Endothelial cell of umbilical vein (primary cell): Measurements from ENCODE around the gene EFNA5. TPM values are rescaled to one million over a fixed set of nuclear protein-coding genes. Genes with fewer than 3 reads are reported as not detected.

ENCODE experiments used
- BruUV-seq: library from RNA; stranded (reverse); fragments of 400-500 nt; replicated peaks from 2 replicates; lab custom pipeline; 2021; lab: Mats Ljungman, UMichigan
- CTCF ChIA-PET: fragments of 300-600, 350-600 bp; sonication (Branson Sonifier 250); formaldehyde crosslinking; loops from one replicate; lab custom pipeline; 2021; ENCODE audit warnings: antibody characterized with exemption, inconsistent platforms; lab: Charles Lee
- POLR2A ChIA-PET: fragments of 300-600, 350-600 bp; sonication (Branson Sonifier 250); formaldehyde crosslinking; loops from one replicate; lab custom pipeline; 2021; ENCODE audit warnings: antibody characterized with exemption, inconsistent platforms; lab: Charles Lee
- DNase-seq: peaks from one replicate; pipeline ENCODE4 v3.0.0-alpha.2; 2011; ENCODE audit warnings: low read depth, low spot score
- FAIRE-seq: peaks from 2 replicates; lab custom pipeline; 2011; peaks lifted over from hg19 to GRCh38; lab: Jason Lieb, UNC
- H2AFZ ChIP-seq: 2 replicates; pipeline ENCODE4 v1.6.0; 2012; ENCODE audit warnings: low read depth, low read length, control low read depth, inconsistent platforms
- H3K27ac ChIP-seq: 2 replicates; pipeline ENCODE4 v1.5.1; 2011; ENCODE audit warnings: low read depth, mild to moderate bottlenecking, control low read depth, low read length, moderate library complexity; ENCODE audit not compliant: insufficient read depth
- H3K27me3 ChIP-seq, 2 experiments: 2 replicates each; pipeline versions ENCODE4 v1.6.0 to v1.6.1; 2011; ENCODE audit warnings: low read length in 2 of 2, mixed read lengths in 1 of 2; ENCODE audit not compliant: control insufficient read depth in 2 of 2, insufficient read depth in 2 of 2
- H3K36me3 ChIP-seq, 2 experiments: 2 replicates in 1 of 2; 3 replicates in 1 of 2; pipeline ENCODE4 v1.5.1; 2011; ENCODE audit warnings: low read length in 2 of 2, mild to moderate bottlenecking in 1 of 2, moderate library complexity in 1 of 2; ENCODE audit not compliant: control insufficient read depth in 2 of 2, insufficient read depth in 2 of 2; ENCODE audit errors: extremely low read depth in 1 of 2
- H3K4me1 ChIP-seq: 3 replicates; pipeline ENCODE4 v1.5.1; 2011; ENCODE audit warnings: mild to moderate bottlenecking, low read length; ENCODE audit not compliant: control insufficient read depth, insufficient read depth; ENCODE audit errors: extremely low read depth
- H3K4me2 ChIP-seq: 2 replicates; pipeline ENCODE4 v1.6.1; 2011; ENCODE audit warnings: low read length, control low read depth, mixed read lengths; ENCODE audit not compliant: insufficient read depth
- H3K4me3 ChIP-seq, 3 experiments: fragments of 200-600 bp in 1 of 3; sonication (generic), shearing (Covaris generic) in 1 of 3; replicated peaks in 1 of 3; 2 replicates each; pipeline ENCODE4 v1.5.1; 2011 to 2016; ENCODE audit warnings: control low read depth in 3 of 3, low read length in 3 of 3, mild to moderate bottlenecking in 2 of 3, inconsistent platforms in 1 of 3, low read depth in 1 of 3, moderate library complexity in 1 of 3; ENCODE audit not compliant: insufficient read depth in 1 of 3
- H3K79me2 ChIP-seq: 2 replicates; pipeline ENCODE4 v1.6.0; 2012; ENCODE audit warnings: low read length, inconsistent platforms; ENCODE audit not compliant: control insufficient read depth, insufficient read depth
- H3K9ac ChIP-seq: replicated peaks from 2 replicates; pipeline ENCODE3; 2011; ENCODE audit warnings: low read length, control low read depth; ENCODE audit not compliant: insufficient read depth; ENCODE audit errors: extremely low read depth
- H3K9me1 ChIP-seq: replicated peaks from 3 replicates; pipeline ENCODE4 v1.6.0; 2011; ENCODE audit warnings: mild to moderate bottlenecking, low read length; ENCODE audit not compliant: control insufficient read depth, insufficient read depth; ENCODE audit errors: extremely low read depth
- H3K9me3 ChIP-seq: replicated peaks from 2 replicates; pipeline ENCODE4 v1.5.1; 2012; ENCODE audit warnings: low read length, inconsistent platforms; ENCODE audit not compliant: control insufficient read depth, insufficient read depth
- H4K20me1 ChIP-seq: replicated peaks from 2 replicates; pipeline ENCODE3; 2011; ENCODE audit warnings: mild to moderate bottlenecking, low read length; ENCODE audit not compliant: control insufficient read depth, insufficient read depth; ENCODE audit errors: extremely low read depth
- EZH2 ChIP-seq: IDR thresholded peaks from 2 replicates; pipeline ENCODE4 v1.6.1; 2012; ENCODE audit warnings: borderline replicate concordance, low read depth, mild to moderate bottlenecking, moderate library complexity, low read length, inconsistent platforms; ENCODE audit not compliant: severe bottlenecking
- FOS ChIP-seq: IDR thresholded peaks from 2 replicates; pipeline ENCODE4 v1.6.1; 2011; ENCODE audit warnings: mild to moderate bottlenecking, low read length, moderate library complexity, borderline replicate concordance; ENCODE audit not compliant: insufficient read depth
- GATA2 ChIP-seq: IDR thresholded peaks from 2 replicates; pipeline ENCODE4 v1.7.0; 2011; ENCODE audit warnings: low read depth, mild to moderate bottlenecking, moderate library complexity, mixed read lengths, low read length; ENCODE audit not compliant: insufficient read length, insufficient read depth
- JUN ChIP-seq: IDR thresholded peaks from 2 replicates; pipeline ENCODE4 v1.6.1; 2011; ENCODE audit warnings: borderline replicate concordance, low read depth; ENCODE audit not compliant: insufficient read length, insufficient read depth
- MYC ChIP-seq: IDR thresholded peaks from one replicate; pipeline ENCODE4 v1.6.1; 2011; ENCODE audit warnings: mild to moderate bottlenecking, low read depth, low read length
- POLR2A ChIP-seq: IDR thresholded peaks from 2 replicates; pipeline ENCODE4 v1.6.1; 2012; ENCODE audit warnings: low read depth, mild to moderate bottlenecking, control low read depth, low read length
- POLR2AphosphoS5 ChIP-seq: IDR thresholded peaks from 2 replicates; pipeline ENCODE4 v1.6.1; 2012; ENCODE audit warnings: low read depth, mild to moderate bottlenecking, control low read depth, low read length, moderate library complexity; ENCODE audit not compliant: insufficient read depth
- dilution Hi-C: fragments of 300-500 bp; cut with MboI; formaldehyde crosslinking; loops from one replicate; pipeline ENCODE4 v1.15.0; 2019; ENCODE audit warnings: low sequenced_read_pairs; ENCODE audit not compliant: extremely low pct_ligation_motif_present
- intact Hi-C: fragments of 100-400 bp; cut with micrococcal nuclease; formaldehyde crosslinking; loops from one replicate; pipeline ENCODE4 v1.10.0; 2022
- polyA plus RNA-seq, 4 experiments: library from polyadenylated mRNA; depleted of rRNA in 3 of 4; stranded (reverse) in 3 of 4; unstranded in 1 of 4; fragments of >200 nt; gene quantifications; 2 replicates each; pipeline versions ENCODE4 v1.2.1 to v1.2.3, GENCODE V29; 2011 to 2012; ENCODE audit warnings: missing spikeins in 1 of 4
- total RNA-seq: library from RNA; stranded (reverse); gene quantifications from 2 replicates; pipeline ENCODE4 v1.2.3, GENCODE V29; 2021
- TF ChIP-seq, protein P1 (sequence below), 2 donors: IDR thresholded peaks; 1 replicate in 1 of 2; 2 replicates in 1 of 2; pipeline ENCODE4 v1.5.1; 2011; ENCODE audit warnings: low read length in 2 of 2, mild to moderate bottlenecking in 2 of 2, moderate library complexity in 2 of 2, control low read depth in 1 of 2, inconsistent platforms in 1 of 2, low read depth in 1 of 2; ENCODE audit not compliant: insufficient read depth in 1 of 2; ENCODE audit errors: extremely low read depth in 1 of 2
- TF ChIP-seq, protein P2 (sequence below): IDR thresholded peaks from 2 replicates; pipeline ENCODE4 v1.6.1; 2011; ENCODE audit not compliant: insufficient read depth, insufficient read length

EFNA5 gene
- total and polyA plus RNA-seq, 2 donors (not counting 3 experiments of a cell fraction or from before 2014, with no cell fraction given), result 13.6 to 22.1 TPM

DNA sequence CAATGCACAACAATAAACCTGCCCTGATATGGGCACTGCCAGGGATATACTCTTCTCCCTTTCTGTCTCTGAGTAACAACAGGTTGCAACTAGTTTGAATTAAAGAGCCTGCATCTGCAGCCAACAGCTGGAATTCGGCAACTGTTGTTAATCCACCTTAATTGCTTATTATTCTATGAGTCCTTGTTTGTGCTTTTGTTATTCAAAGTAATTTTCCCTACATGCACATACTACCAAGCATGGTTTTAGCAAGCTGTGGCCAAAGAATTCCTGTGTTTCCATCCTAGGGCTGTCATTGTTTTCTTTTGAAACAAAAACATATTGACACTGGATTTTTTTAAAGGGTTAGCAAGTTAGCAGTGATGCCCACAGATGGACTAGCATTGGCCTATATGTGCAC, 171.5 kb downstream of the EFNA5 start:
- Histone ChIP-seq H4K20me1 (no peaks in the 10 kb centered on the region), H2AFZ (no peak overlapping the region), H3K4me3 (no peak overlapping the region), H3K79me2 (peaks cover 42% of the 10 kb centered on the region), H3K4me2 (no peak overlapping the region), H3K27ac (no peak overlapping the region), H3K9ac (no peak overlapping the region), H3K27me3 (no peaks in the 10 kb centered on the region), H3K9me1 (no peaks in the 10 kb centered on the region), H3K9me3 (no peaks in the 10 kb centered on the region), H3K36me3 (peaks cover 0 to 3% of the 10 kb centered on the region in 2 experiments), H3K4me1 (peaks cover 24% of the 10 kb centered on the region)
- CTCF ChIA-PET, result interaction anchor here (6.3 kb wide), 1 partner anchor 73 kb away, joined by 65 read pairs; no protein-coding TSS in a partner anchor
- no peak for TF ChIP-seq MYC
- no peak for TF ChIP-seq JUN
- TF ChIP-seq POLR2A, result no peak
- TF ChIP-seq FOS, result no peak
- TF ChIP-seq EZH2, result no peak
- TF ChIP-seq POLR2AphosphoS5, result no peak
- TF ChIP-seq GATA2, result no peak
- TF ChIP-seq, protein P1, sequence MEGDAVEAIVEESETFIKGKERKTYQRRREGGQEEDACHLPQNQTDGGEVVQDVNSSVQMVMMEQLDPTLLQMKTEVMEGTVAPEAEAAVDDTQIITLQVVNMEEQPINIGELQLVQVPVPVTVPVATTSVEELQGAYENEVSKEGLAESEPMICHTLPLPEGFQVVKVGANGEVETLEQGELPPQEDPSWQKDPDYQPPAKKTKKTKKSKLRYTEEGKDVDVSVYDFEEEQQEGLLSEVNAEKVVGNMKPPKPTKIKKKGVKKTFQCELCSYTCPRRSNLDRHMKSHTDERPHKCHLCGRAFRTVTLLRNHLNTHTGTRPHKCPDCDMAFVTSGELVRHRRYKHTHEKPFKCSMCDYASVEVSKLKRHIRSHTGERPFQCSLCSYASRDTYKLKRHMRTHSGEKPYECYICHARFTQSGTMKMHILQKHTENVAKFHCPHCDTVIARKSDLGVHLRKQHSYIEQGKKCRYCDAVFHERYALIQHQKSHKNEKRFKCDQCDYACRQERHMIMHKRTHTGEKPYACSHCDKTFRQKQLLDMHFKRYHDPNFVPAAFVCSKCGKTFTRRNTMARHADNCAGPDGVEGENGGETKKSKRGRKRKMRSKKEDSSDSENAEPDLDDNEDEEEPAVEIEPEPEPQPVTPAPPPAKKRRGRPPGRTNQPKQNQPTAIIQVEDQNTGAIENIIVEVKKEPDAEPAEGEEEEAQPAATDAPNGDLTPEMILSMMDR (IDR thresholded peaks at IDR 0.05; ENCODE audit: extremely low read depth in 1 of 2, insufficient read depth in 1 of 2, low read depth in 1 of 2, low read length in 2 of 2), result no peak
- TF ChIP-seq, protein P2, sequence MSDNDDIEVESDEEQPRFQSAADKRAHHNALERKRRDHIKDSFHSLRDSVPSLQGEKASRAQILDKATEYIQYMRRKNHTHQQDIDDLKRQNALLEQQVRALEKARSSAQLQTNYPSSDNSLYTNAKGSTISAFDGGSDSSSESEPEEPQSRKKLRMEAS, result no peak
- intact Hi-C loops, result no loop called here
- no TSS peak for BruUV-seq
- POLR2A ChIA-PET, result no interaction called here
- DNase-seq (no peak), FAIRE-seq (no peak)
- dilution Hi-C loops, result no loop called here
